ENCODE data around the gene RNF40. TPM values are rescaled to one million over a fixed set of nuclear protein-coding genes. Genes with fewer than 3 reads are reported as not detected.

Gene RNF40
- total RNA-seq, 2 experiments from 2014 or later, result 125 to 129 TPM

DNA sequence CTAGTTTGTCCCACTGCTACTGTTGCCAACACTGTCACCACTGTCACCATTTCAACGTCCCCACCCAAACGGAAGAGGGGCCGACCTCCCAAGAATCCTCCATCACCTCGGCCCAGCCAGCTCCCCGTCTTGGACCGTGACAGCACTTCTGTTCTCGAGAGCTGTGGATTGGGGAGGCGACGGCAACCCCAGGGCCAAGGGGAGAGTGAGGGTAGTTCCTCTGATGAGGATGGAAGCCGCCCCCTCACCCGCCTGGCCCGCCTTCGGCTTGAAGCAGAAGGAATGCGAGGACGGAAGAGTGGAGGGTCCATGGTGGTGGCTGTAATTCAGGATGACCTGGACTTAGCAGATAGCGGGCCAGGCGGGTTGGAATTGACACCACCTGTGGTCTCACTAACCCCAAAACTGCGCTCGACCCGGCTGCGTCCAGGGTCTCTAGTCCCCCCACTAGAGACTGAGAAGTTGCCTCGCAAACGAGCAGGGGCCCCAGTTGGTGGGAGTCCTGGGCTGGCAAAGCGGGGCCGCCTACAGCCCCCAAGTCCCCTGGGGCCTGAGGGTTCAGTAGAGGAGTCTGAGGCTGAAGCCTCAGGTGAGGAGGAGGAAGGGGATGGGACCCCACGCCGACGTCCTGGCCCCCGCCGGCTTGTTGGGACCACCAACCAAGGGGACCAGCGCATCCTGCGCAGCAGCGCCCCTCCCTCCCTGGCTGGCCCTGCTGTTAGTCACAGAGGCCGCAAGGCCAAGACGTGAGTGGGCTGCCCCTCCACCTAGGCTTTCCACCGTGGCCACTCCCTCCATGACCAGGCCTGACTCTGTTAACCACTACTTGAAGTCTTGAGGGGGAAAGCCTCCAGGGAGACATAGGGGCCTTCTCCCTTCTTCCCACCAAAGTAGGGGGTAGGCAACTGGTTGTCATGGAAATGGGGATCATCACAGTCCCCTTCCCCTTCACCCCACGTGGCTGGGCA is 22.9 kb upstream of the RNF40 start:
- POLR2A ChIA-PET, result no interaction called here

DNA sequence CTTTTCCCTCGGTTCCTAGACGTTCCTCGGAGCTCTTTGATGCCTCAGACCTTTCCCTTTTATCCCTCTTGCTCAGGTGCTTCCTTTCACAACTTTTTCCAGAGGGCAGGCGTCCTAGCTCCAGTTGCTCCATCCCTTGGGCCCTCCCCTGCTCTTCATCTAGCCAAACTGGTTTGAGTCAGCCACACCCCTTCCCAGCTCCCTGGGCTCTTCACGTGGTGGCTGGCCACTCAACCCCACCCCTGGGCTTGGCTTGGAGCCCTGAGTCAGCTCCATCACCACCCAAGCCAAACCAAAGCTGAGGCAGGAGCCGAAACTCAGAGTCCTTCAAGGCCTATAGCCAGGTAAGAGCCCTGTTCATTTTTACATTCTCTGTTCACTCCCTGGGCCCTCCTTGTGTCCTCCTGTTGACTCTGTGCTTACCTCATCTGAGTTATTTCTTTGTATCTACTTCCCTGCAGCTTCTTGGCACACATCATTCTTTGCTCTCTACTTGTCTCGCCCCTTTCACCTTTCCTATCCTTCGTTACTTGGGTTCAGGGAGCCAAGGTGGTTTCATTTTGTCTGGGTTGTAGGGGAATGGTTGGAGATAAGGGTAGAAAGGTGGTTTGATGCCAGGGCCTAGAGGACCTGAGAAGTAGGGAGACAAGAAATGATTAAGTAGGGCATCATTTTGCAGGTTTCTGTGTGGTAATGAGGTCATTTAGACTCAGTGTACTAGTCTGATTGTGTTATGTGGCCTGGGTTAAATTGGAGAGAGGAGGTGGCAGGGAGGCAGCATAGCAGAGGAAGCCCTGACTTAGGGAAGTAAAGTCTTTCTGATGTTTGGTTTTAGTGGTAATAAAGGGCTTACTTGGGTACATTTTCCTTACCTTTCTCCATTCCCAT is 21.5 kb upstream of the RNF40 start:
- CTCF ChIA-PET, result interaction anchor here (0.6 kb wide), 2 partner anchors 47 to 63 kb away, joined by 3 read pairs; no protein-coding TSS in a partner anchor

More for the DNA sequence above, 22.9 kb upstream of the RNF40 start:
- CTCF ChIA-PET, result interaction anchor here (0.6 kb wide), 1 partner anchor 45 kb away, joined by 3 read pairs; no protein-coding TSS in a partner anchor

DNA sequence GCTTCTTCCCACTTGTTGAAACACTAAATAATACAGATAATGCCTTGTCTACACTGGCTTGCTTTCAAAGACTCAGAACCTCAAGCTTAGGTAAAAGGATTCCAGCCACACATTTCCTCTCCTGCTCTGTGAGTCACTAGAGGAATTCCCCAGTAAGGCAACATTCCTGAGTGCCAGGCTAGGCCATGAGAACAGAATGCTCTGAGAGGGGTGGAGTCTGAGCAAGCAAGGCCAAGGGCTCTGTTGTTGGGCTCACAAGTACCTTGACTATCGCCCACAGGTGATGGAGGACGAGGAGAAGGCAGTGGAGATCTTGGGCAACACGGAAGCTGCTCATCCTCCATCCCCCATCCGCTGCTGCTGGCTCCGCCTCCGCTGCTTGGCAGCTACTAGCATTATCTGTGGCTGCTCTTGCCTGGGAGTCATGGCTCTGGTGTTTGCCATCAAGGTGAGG is 20.6 kb upstream of the RNF40 start:
- POLR2A ChIA-PET, result no interaction called here
- CTCF ChIA-PET, result no interaction called here

More for the DNA sequence above, 21.5 kb upstream of the RNF40 start:
- POLR2A ChIA-PET, result no interaction called here

DNA sequence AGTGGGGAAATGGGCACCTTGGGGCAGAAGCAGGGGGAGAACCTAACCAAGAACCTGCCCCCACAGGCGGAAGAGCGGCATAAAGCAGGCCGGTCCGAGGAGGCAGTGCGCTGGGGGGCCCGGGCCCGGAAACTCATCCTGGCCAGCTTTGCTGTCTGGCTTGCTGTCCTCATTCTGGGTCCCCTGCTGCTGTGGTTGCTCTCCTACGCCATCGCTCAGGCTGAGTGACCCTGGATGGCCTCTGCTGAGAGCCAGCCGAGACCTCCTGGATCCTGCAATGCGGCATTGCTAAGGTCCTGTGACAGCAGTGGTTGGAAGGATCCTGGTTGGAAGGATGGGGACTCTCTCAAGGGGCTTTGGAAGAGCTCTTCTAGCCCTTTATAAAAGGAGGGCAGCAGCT is 18.4 kb upstream of the RNF40 start:
- ChIA-PET CTCF (no interaction called here), POLR2A (no interaction called here)

DNA sequence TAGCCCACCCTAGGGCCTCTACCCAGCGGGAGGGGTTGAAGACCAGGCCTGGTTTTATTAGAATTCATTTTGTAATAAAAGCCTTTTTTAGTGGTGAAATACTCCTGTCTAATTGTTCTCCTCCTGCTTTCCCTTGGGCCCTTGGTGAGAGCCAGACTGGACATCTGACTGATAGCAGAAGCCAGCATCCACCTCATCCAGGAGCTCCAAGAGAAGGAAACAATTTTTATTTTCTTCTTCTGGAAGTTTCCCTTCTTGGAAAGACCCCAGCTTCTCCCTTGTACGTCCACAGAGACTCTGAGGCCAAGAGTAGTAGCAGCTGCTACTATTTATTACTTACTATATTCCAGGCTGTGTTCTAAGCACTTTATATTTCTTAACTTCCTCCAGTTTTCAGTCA is 17.9 kb upstream of the RNF40 start:
- CTCF ChIA-PET, result no interaction called here

GRCh38 chr16:30745082-30745481 is 17.0 kb upstream of the RNF40 start:
- CTCF ChIA-PET, result no interaction called here
- POLR2A ChIA-PET, result no interaction called here

More for the DNA sequence above, 17.9 kb upstream of the RNF40 start:
- POLR2A ChIA-PET, result no interaction called here

DNA sequence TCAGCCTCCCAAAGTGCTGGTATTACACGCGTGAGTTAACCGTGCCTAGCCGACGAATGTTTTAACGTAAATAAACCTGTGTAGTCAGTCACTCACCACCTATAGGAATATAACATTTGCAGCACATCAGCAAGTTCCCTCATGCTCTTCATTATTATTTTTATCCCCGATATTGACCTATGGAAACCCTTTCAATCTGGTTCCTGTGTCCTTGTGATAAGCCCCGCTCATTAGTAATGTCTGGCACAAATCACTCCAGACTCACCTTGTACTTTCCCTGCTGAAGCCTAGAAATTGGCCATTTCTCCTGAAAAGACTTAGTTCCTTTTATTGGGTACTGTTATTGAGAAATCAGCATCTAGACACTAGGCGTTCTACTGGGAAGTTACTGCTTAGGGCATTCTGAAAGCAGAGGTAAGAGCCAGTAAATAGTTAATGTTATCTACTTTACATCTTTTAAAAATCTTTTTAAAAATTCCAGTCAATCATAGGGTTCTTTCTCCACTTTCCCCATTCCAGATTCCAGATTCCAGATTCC is 15.4 kb upstream of the RNF40 start:
- POLR2A ChIA-PET, result interaction anchor here (1.6 kb wide), 1 partner anchor 10 kb away, joined by 4 read pairs; no protein-coding TSS in a partner anchor
- CTCF ChIA-PET, result interaction anchor here (1.5 to 1.8 kb wide), 2 partner anchors 17 to 195 kb away, joined by 4 to 5 read pairs; no protein-coding TSS in a partner anchor

GRCh38 chr16:30747331-30747730 is 14.8 kb upstream of the RNF40 start:
- ChIA-PET POLR2A (interaction anchor here (1.0 to 1.6 kb wide), 4 partner anchors 10 to 155 kb away, joined by 3 to 4 read pairs (median 4); partner anchors contain the start of gene SRCAP), CTCF (interaction anchor here (1.0 to 2.2 kb wide), 4 partner anchors 15 to 97 kb away, joined by 3 to 6 read pairs (median 4); no protein-coding TSS in a partner anchor)

- ChIA-PET CTCF (interaction anchor here (1.0 to 2.2 kb wide), 4 partner anchors 15 to 97 kb away, joined by 3 to 6 read pairs (median 4); no protein-coding TSS in a partner anchor), POLR2A (interaction anchor here (0.8 to 1.6 kb wide), 7 partner anchors 9 to 963 kb away, joined by 3 to 4 read pairs (median 4); partner anchors contain the start of gene SRCAP)
Measured at GRCh38 chr16:30747799-30748633, 14.1 kb upstream of the RNF40 start, which contains the start of gene PHKG2. TSS of gene PHKG2 (plus strand) at chr16:30748425. CDS start at chr16:30748821, 396 bp downstream.

DNA sequence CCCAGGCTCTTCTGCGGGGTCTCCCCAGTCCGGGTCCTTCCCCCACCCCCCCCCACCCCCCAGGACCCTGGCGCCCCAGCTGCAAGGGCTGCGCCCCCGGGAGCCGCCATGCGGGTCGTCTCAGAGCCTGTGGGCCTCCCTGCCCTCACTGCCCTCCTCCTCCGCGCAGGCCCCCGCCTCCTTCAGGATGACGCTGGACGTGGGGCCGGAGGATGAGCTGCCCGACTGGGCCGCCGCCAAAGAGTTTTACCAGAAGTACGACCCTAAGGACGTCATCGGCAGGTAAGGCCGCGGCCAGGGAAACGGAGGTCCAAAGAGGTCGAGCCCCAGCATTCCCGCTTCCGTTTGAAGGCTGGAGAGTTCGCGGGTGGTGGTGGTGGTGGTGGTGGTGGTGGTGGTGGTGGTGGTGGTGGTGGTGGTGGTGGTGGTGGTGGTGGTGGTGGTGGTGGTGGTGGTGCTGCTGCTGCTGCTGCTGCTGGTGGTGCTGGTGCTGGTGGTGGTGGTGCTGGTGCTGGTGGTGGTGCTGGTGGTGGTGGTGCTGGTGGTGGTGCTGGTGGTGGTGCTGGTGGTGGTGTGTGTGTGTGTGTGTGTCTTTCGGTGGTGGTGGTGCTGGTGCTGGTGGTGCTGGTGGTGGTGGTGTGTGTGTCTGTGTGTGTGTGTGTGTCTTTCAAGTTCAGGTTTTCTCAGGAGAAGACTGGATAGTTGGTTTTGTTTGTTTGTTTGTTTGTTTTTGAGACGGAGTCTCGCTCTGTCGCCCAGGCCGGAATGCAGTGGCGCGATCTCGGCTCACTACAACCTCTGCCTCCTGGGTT is 13.3 kb upstream of the RNF40 start:
- ChIA-PET CTCF (interaction anchor here (2.2 kb wide), 1 partner anchor 96 kb away, joined by 6 read pairs; no protein-coding TSS in a partner anchor), POLR2A (interaction anchor here (0.8 to 1.6 kb wide), 5 partner anchors 8 to 963 kb away, joined by 3 to 4 read pairs (median 4); no protein-coding TSS in a partner anchor)

- ChIA-PET POLR2A (no interaction called here), CTCF (interaction anchor here (0.5 kb wide), 1 partner anchor 193 kb away, joined by 3 read pairs; no protein-coding TSS in a partner anchor)
Measured at GRCh38 chr16:30750201-30750600, 11.9 kb upstream of the RNF40 start.

DNA sequence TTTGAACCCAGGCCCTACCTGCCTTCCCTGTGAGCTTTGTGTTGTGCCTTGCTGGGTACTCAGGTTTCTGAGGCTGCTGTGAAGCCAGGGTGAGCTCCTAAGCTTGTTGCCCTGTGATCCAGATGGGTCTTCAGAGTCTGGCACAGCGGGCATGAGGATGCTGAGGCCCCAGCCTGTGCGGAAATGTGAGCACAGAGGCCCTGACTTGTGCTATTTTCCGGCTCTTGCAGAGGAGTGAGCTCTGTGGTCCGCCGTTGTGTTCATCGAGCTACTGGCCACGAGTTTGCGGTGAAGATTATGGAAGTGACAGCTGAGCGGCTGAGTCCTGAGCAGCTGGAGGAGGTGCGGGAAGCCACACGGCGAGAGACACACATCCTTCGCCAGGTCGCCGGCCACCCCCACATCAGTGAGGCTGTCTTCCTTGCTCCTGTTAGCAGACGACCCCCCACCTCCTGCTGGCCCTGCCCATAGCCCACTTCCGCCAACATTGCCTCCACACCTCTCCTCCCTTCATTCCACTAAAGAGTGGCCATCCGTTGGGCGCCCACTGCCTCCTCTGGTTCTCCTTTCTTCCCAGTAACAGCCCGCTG is 11.2 kb upstream of the RNF40 start:
- CTCF ChIA-PET, result interaction anchor here (0.5 kb wide), 1 partner anchor 1094 kb away, joined by 4 read pairs; no protein-coding TSS in a partner anchor
- POLR2A ChIA-PET, result no interaction called here

GRCh38 chr16:30753596-30753995 is 8.5 kb upstream of the RNF40 start:
- ChIA-PET CTCF (no interaction called here), POLR2A (interaction anchor here (0.5 to 0.8 kb wide), 2 partner anchors 13 to 58 kb away, joined by 3 to 5 read pairs; no protein-coding TSS in a partner anchor)

DNA sequence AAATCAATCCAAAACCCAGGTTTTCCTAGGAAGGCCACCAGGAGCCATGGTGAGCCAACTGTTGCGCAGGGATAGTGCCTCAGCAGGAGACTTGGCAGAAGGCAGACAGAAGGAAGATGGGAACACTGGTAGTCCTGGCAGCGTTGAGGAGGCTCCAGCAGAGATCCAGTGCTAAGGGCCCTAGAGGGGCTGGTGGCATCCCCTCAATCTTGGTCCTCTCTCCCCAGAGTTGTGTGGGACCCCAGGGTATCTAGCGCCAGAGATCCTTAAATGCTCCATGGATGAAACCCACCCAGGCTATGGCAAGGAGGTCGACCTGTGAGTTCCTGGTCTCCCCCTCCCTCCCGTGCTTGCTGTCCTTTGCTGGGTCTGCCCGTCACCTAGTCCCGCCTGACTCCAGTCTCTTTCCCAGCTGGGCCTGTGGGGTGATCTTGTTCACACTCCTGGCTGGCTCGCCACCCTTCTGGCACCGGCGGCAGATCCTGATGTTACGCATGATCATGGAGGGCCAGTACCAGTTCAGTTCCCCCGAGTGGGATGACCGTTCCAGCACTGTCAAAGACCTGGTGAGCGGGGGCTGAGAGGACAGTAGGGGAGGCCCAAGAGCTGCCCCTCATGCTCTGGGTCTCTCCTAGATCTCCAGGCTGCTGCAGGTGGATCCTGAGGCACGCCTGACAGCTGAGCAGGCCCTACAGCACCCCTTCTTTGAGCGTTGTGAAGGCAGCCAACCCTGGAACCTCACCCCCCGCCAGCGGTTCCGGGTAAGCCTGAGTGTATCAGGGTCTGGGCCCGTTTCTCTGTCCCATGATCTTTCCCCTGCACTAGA is 6.0 kb upstream of the RNF40 start:
- ChIA-PET CTCF (no interaction called here), POLR2A (interaction anchor here (1.2 kb wide), 1 partner anchor 9 kb away, joined by 4 read pairs; the partner anchor contains the start of gene PHKG2)

DNA sequence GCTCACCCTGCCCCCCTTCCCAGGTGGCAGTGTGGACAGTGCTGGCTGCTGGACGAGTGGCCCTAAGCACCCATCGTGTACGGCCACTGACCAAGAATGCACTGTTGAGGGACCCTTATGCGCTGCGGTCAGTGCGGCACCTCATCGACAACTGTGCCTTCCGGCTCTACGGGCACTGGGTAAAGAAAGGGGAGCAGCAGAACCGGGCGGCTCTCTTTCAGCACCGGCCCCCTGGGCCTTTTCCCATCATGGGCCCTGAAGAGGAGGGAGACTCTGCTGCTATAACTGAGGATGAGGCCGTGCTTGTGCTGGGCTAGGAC is 5.4 kb upstream of the RNF40 start:
- CTCF ChIA-PET, result no interaction called here
- POLR2A ChIA-PET, result interaction anchor here (1.2 kb wide), 1 partner anchor 9 kb away, joined by 4 read pairs; the partner anchor contains the start of gene PHKG2

GRCh38 chr16:30757316-30757715 is 4.8 kb upstream of the RNF40 start:
- CTCF ChIA-PET, result no interaction called here
- POLR2A ChIA-PET, result interaction anchor here (1.2 kb wide), 1 partner anchor 10 kb away, joined by 4 read pairs; the partner anchor contains the start of gene PHKG2
